H1 (cell line): ENCODE results near the gene PLEKHG2. TPM values are rescaled to one million over a fixed set of nuclear protein-coding genes. Genes with fewer than 3 reads are reported as not detected.

Experiments used
- CBX8 ChIP-seq: fragments of 300-800, 300-1000 bp; sonication (generic); IDR thresholded peaks from 2 replicates; pipeline ENCODE4 v1.7.1; 2016; ENCODE audit warnings: low read depth, low read length, borderline replicate concordance
- HDAC2 ChIP-seq, 2 experiments: fragments of 300-600 bp in 1 of 2; sonication (generic) in 1 of 2; IDR thresholded peaks; 2 replicates each; pipeline ENCODE4 v1.6.1; 2011 to 2012; ENCODE audit warnings: low read depth in 2 of 2, low read length in 2 of 2, mild to moderate bottlenecking in 2 of 2, moderate library complexity in 2 of 2, borderline replicate concordance in 1 of 2, inconsistent platforms in 1 of 2
- KDM5A ChIP-seq: fragments of 200-600 bp; IDR thresholded peaks from 2 replicates; pipeline ENCODE4 v1.7.1; 2012; ENCODE audit warnings: mild to moderate bottlenecking, low read length, inconsistent platforms, mixed read lengths
- NRF1 ChIP-seq: IDR thresholded peaks from 2 replicates; pipeline ENCODE4 v1.6.1; 2011; ENCODE audit warnings: mild to moderate bottlenecking, low read depth, low read length, improper control_type of control experiment
- POLR2A ChIP-seq, 2 experiments: IDR thresholded peaks; 1 replicate in 1 of 2; 2 replicates in 1 of 2; pipeline ENCODE4 v1.6.1; 2011; ENCODE audit warnings: low read depth in 2 of 2, low read length in 2 of 2, mild to moderate bottlenecking in 2 of 2; ENCODE audit errors: control extremely low read depth in 1 of 2
- RNF2 ChIP-seq: fragments of 200-900, 300-1000 bp; sonication (generic); IDR thresholded peaks from 2 replicates; pipeline ENCODE4 v1.7.1; 2016; ENCODE audit warnings: borderline replicate concordance, low read depth, mild to moderate bottlenecking, antibody characterized with exemption, low read length; ENCODE audit not compliant: poor library complexity, severe bottlenecking; ENCODE audit errors: missing control alignments
- SAP30 ChIP-seq: fragments of 300-600 bp; sonication (generic); IDR thresholded peaks from 2 replicates; pipeline ENCODE4 v1.7.1; 2012; ENCODE audit warnings: low read length, moderate library complexity, mild to moderate bottlenecking, inconsistent platforms; ENCODE audit not compliant: insufficient read depth, insufficient replicate concordance
- TAF1 ChIP-seq: IDR thresholded peaks from 2 replicates; pipeline ENCODE4 v1.6.1; 2011; ENCODE audit warnings: mild to moderate bottlenecking, low read depth, low read length
- TAF7 ChIP-seq: optimal IDR thresholded peaks from 2 replicates; pipeline ENCODE3; 2011; ENCODE audit warnings: low read depth, mild to moderate bottlenecking, inconsistent platforms, low read length, moderate library complexity, borderline replicate concordance
- TEAD4 ChIP-seq: IDR thresholded peaks from 2 replicates; pipeline ENCODE4 v1.6.1; 2012; ENCODE audit warnings: low read depth, low read length, inconsistent platforms, mixed read lengths
- polyA plus RNA-seq, 7 experiments: library from polyadenylated mRNA; depleted of rRNA in 3 of 7; stranded (reverse) in 5 of 7; unstranded in 2 of 7; fragments of >200 nt in 5 of 7; fragments of 200-250 nt in 2 of 7; gene quantifications; 1 replicate in 5 of 7; 2 replicates in 1 of 7; 4 replicates in 1 of 7; pipeline versions ENCODE4 v1.2.1 to v1.2.3, GENCODE V29; 2011 to 2013; ENCODE audit warnings: missing spikeins in 2 of 7, mixed read lengths in 2 of 7
- total RNA-seq: library from RNA; stranded (reverse); fragmentation: NEBNext Ultra II Directional; extraction: Animal tissue kit (Norgen Biotek cat#: 25700); gene quantifications from 2 replicates; pipeline ENCODE4 v1.2.1, GENCODE V29; 2021
- TF ChIP-seq, protein P1 (sequence below): IDR thresholded peaks from 2 replicates; pipeline ENCODE4 v1.6.1; 2012; ENCODE audit warnings: inconsistent platforms

Gene PLEKHG2
- total and polyA plus RNA-seq, 2 of the 8 experiments (the other 6 are each of a cell fraction or from before 2014, with no cell fraction given) = 16.9 to 65.7 TPM

DNA sequence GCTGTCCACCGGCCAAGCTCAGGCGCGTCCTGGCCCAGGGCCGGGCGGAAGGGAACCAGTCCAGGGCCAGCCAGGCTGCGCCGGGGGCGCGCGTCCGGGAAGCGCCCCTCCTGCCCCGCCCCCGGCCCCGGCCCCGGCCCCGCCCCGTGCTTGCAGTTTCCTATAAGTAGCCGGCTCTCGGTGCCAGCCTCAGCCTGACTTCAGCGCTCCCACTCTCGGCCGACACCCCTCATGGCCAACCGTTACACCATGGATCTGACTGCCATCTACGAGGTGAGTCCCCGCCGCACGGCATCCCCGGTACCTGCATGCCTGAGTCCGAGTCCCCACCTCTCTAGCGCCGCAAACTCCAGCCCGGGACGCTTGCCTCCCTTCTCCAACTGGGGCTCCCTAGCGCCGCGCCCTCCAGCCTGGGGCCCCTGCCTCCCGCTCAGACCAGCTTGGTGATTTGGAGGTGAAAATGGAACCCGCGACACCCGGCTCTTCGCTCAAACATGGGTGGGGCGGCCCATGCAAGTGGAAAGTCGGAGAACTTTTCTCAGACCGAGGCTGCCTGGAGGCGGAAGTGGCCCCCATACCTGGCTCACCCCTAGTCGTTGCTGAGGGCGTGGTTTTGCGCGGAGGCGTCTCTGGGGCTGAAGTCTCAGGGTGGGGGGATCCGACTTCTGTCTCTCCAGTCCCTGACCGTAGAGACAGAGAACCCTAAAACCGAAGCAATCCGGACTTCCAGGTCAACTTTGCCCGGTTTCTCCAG, 5.6 kb upstream of the PLEKHG2 start, which contains the start of gene ZFP36 (continued):
- TF ChIP-seq TAF1 (peak; percentile 82), RNF2 (no peak), CBX8 (no peak), SAP30 (peak; percentile 86), POLR2A (IDR thresholded peaks at IDR 0.05; ENCODE audit: control extremely low read depth in 1 of 2, low read depth in 2 of 2, low read length in 2 of 2) (peak; percentile 74 to 93), TAF7 (peak; percentile 81), KDM5A (0 out of 2 replicates have a peak, but pooled peaks have one; percentile 25), NRF1 (no peak), TEAD4 (no peak), HDAC2 (IDR thresholded peaks at IDR 0.05; ENCODE audit: borderline replicate concordance in 1 of 2, low read depth in 2 of 2, low read length in 2 of 2) (peak in 1 of 2 experiments; percentile 35; a peak in 2 of 4 replicates)
- TF ChIP-seq, protein P1, sequence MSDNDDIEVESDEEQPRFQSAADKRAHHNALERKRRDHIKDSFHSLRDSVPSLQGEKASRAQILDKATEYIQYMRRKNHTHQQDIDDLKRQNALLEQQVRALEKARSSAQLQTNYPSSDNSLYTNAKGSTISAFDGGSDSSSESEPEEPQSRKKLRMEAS = peak; percentile 21; the same call in 1 of the 2 replicates
